ENCODE results near the gene THSD7A.

THSD7A gene

GRCh38 chr7:11616466-11616865, 215.5 kb downstream of the THSD7A start:
- no peaks in the 10 kb centered on the region for H3K36me3 ChIP-seq (replicated peaks; ENCODE audit: insufficient read depth, low read length)
- H4K20me1 ChIP-seq (ENCODE audit: insufficient read depth, low read length), result no peaks in the 10 kb centered on the region
- DNase-seq, result no peak
- no peak overlapping the region for H2AFZ ChIP-seq (ENCODE audit: low read length)
- H3K4me2 ChIP-seq (ENCODE audit: low read depth, low read length), result no peak overlapping the region
- no peaks in the 10 kb centered on the region for H3K27me3 ChIP-seq (replicated peaks; ENCODE audit: insufficient read depth, low read length)
- H3K9me3 ChIP-seq (replicated peaks; ENCODE audit: insufficient read depth, low read length), result no peaks in the 10 kb centered on the region
- no peak overlapping the region for H3K4me3 ChIP-seq (ENCODE audit: low read length)
- H3K27ac ChIP-seq (ENCODE audit: low read length), result no peak overlapping the region
- TF ChIP-seq CTCF (IDR thresholded peaks at IDR 0.05; ENCODE audit: low read length) (no peak), EZH2phosphoT487 (IDR thresholded peaks at IDR 0.05; ENCODE audit: low read length) (no peak), EZH2 (optimal IDR thresholded peaks at IDR 0.05; ENCODE audit: low read depth, low read length) (no peak)
- H3F3A ChIP-seq (ENCODE audit: insufficient read depth, low read length), result no peaks in the 10 kb centered on the region
- H3K9ac ChIP-seq (ENCODE audit: low read length), result no peak overlapping the region
- no peaks in the 10 kb centered on the region for H3K4me1 ChIP-seq (ENCODE audit: low read length)
- H3K79me2 ChIP-seq (ENCODE audit: low read length), result no peaks in the 10 kb centered on the region
- H3K9me2 ChIP-seq (replicated peaks; ENCODE audit: insufficient read depth, low read length), result no peaks in the 10 kb centered on the region

GRCh38 chr7:11615174-11615573, 216.8 kb downstream of the THSD7A start:
- Histone ChIP-seq H3K9me3 (replicated peaks; ENCODE audit: insufficient read depth, low read length) (no peaks in the 10 kb centered on the region), H3K4me1 (ENCODE audit: low read length) (no peaks in the 10 kb centered on the region), H3K4me2 (ENCODE audit: low read depth, low read length) (no peak overlapping the region), H3K27ac (ENCODE audit: low read length) (no peak overlapping the region), H3K36me3 (replicated peaks; ENCODE audit: insufficient read depth, low read length) (no peaks in the 10 kb centered on the region), H3K9ac (ENCODE audit: low read length) (no peak overlapping the region), H4K20me1 (ENCODE audit: insufficient read depth, low read length) (no peaks in the 10 kb centered on the region), H3F3A (ENCODE audit: insufficient read depth, low read length) (no peaks in the 10 kb centered on the region), H3K27me3 (replicated peaks; ENCODE audit: insufficient read depth, low read length) (no peaks in the 10 kb centered on the region), H3K4me3 (ENCODE audit: low read length) (no peak overlapping the region), H3K9me2 (replicated peaks; ENCODE audit: insufficient read depth, low read length) (no peaks in the 10 kb centered on the region), H3K79me2 (ENCODE audit: low read length) (no peaks in the 10 kb centered on the region), H2AFZ (ENCODE audit: low read length) (no peak overlapping the region)
- TF ChIP-seq EZH2 (optimal IDR thresholded peaks at IDR 0.05; ENCODE audit: low read depth, low read length) (no peak), CTCF (IDR thresholded peaks at IDR 0.05; ENCODE audit: low read length) (no peak), EZH2phosphoT487 (IDR thresholded peaks at IDR 0.05; ENCODE audit: low read length) (no peak)
- DNase-seq, result no peak

GRCh38 chr7:11613292-11613930, 218.6 kb downstream of the THSD7A start:
- Histone ChIP-seq H3K4me2 (ENCODE audit: low read depth, low read length) (no peak overlapping the region), H3K9me3 (replicated peaks; ENCODE audit: insufficient read depth, low read length) (no peaks in the 10 kb centered on the region), H3F3A (ENCODE audit: insufficient read depth, low read length) (no peaks in the 10 kb centered on the region), H4K20me1 (ENCODE audit: insufficient read depth, low read length) (no peaks in the 10 kb centered on the region), H3K36me3 (replicated peaks; ENCODE audit: insufficient read depth, low read length) (no peaks in the 10 kb centered on the region), H3K79me2 (ENCODE audit: low read length) (no peaks in the 10 kb centered on the region), H3K9ac (ENCODE audit: low read length) (no peak overlapping the region), H2AFZ (ENCODE audit: low read length) (no peak overlapping the region), H3K4me1 (ENCODE audit: low read length) (no peaks in the 10 kb centered on the region), H3K27ac (ENCODE audit: low read length) (no peak overlapping the region), H3K4me3 (ENCODE audit: low read length) (no peak overlapping the region), H3K27me3 (replicated peaks; ENCODE audit: insufficient read depth, low read length) (no peaks in the 10 kb centered on the region), H3K9me2 (replicated peaks; ENCODE audit: insufficient read depth, low read length) (no peaks in the 10 kb centered on the region)
- TF ChIP-seq EZH2 (optimal IDR thresholded peaks at IDR 0.05; ENCODE audit: low read depth, low read length) (no peak), CTCF (IDR thresholded peaks at IDR 0.05; ENCODE audit: low read length) (no peak), EZH2phosphoT487 (IDR thresholded peaks at IDR 0.05; ENCODE audit: low read length) (no peak)
- DNase-seq, result no peak
